ENCODE data around the gene AIPL1. TPM values are rescaled to one million over a fixed set of nuclear protein-coding genes. Genes with fewer than 3 reads are reported as not detected.
A peak's percentile ranks its signal among the peaks of the same experiment; 100 is the strongest.

Gene AIPL1
- not detected for total RNA-seq (2021; ENCODE audit: unreplicated experiment)
- polyA plus RNA-seq (2012) = not detected in 2 replicates
- Bru-seq, nascent RNA = percentile 6 among the genes with signal in this experiment
- BruChase-seq, experiment 1, labeled RNA remaining after a 6-hour chase = percentile 17 among the genes with signal in this experiment
- percentile 4 among the genes with signal in this experiment for BruChase-seq, experiment 2, labeled RNA remaining after a 2-hour chase
- long read RNA-seq = 0 reads

GRCh38 chr17:6435051-6435450, at the start of gene AIPL1:
Gene AIPL1, minus strand, starts transcription at chr17:6435121. Its CDS starts 17 bp downstream, at chr17:6435104.
- Histone ChIP-seq H4K20me1 (ENCODE audit: insufficient read depth) (no peaks in the 10 kb centered on the region), H3K4me2 (ENCODE audit: low read length) (no peak within 1 kb of the TSS), H3K4me3 (replicated peaks in 1 of 2; ENCODE audit: low read depth in 1 of 2, low read length in 2 of 2) (no peak within 1 kb of the TSS), H3K9me3 (ENCODE audit: control insufficient read depth in 1 of 2, insufficient read depth in 1 of 2, low read depth in 1 of 2, low read length in 2 of 2) (peaks cover 3 to 5% of the 10 kb centered on the region in 2 experiments; a peak in 2 of 4 replicates), H3K9me2 (ENCODE audit: insufficient read depth) (no peaks in the 10 kb centered on the region), H3K79me2 (ENCODE audit: insufficient read depth, low read length) (no peaks in the 10 kb centered on the region), H2AFZ (ENCODE audit: low read depth, low read length, poor library complexity, severe bottlenecking) (no peak within 1 kb of the TSS), H3K36me3 (ENCODE audit: control insufficient read depth in 1 of 2, insufficient read depth in 2 of 2, low read length in 2 of 2) (no peaks in the 10 kb centered on the region), H3K27me3 (ENCODE audit: insufficient read depth, low read length) (no peaks in the 10 kb centered on the region), H3K27ac (ENCODE audit: low read depth, low read length) (no peak within 1 kb of the TSS), H3K4me1 (ENCODE audit: control insufficient read depth in 1 of 2, insufficient read depth in 2 of 2, low read length in 2 of 2) (no peaks in the 10 kb centered on the region; a peak in 1 of 4 replicates), H3K9ac (ENCODE audit: low read length) (no peak within 1 kb of the TSS)
- ChIA-PET CTCF (interaction anchor here (1.6 kb wide), 1 partner anchor 149 kb away, joined by 10 read pairs; no protein-coding TSS in a partner anchor), RAD21 (ENCODE audit: low non-redundant PET in 1 of 2, low total read pairs in 2 of 2, uncharacterized antibody in 2 of 2, unreplicated experiment in 2 of 2) (no interaction called here), POLR2A (no interaction called here)
- intact Hi-C loops (cut with micrococcal nuclease) = loop anchor here (5.0 kb wide), 2 partner anchors 848 to 1188 kb away; no protein-coding TSS in a partner anchor
- TF ChIP-seq YY1 (IDR thresholded peaks at IDR 0.05; ENCODE audit: extremely low read depth, insufficient replicate concordance, low read depth, low read length) (no peak), ZBTB33 (IDR thresholded peaks at IDR 0.05; ENCODE audit: extremely low read depth, insufficient replicate concordance, low read length) (no peak), REST (IDR thresholded peaks at IDR 0.05; ENCODE audit: low read depth) (no peak), EGR1 (IDR thresholded peaks at IDR 0.05; ENCODE audit: low read depth) (no peak), SRF (IDR thresholded peaks at IDR 0.05; ENCODE audit: low read depth) (no peak), CBX3 (IDR thresholded peaks at IDR 0.05; ENCODE audit: low read depth) (no peak), SIN3A (IDR thresholded peaks at IDR 0.05; ENCODE audit: low read depth) (no peak), ELF1 (IDR thresholded peaks at IDR 0.05; ENCODE audit: borderline replicate concordance, low read depth) (no peak), POLR2AphosphoS5 (IDR thresholded peaks at IDR 0.05; ENCODE audit: low read depth, low read length) (no peak), EZH2phosphoT487 (IDR thresholded peaks at IDR 0.05; ENCODE audit: borderline replicate concordance) (no peak)
- BruUV-seq (replicated peaks) = no TSS peak
- DNase-seq (ENCODE audit: low read depth, low spot score) = no peak
- ATAC-seq = no peak
